Activated B cell treated with CpG ODN at 0.5 μM for 24 hours (primary cell): ENCODE results near the gene UBE2O. TPM values are rescaled to one million over a fixed set of nuclear protein-coding genes. Genes with fewer than 3 reads are reported as not detected.
A peak's percentile ranks its signal among the peaks of the same experiment; 100 is the strongest.

Experiments used
- ATAC-seq: fragments of 200-7000 bp; cut with Tn5 transposase; one replicate; pipeline ENCODE4 v1.10.0; 2021; ENCODE audit warnings: low read depth, mild to moderate bottlenecking, moderate library complexity
- CTCF ChIA-PET: fragments of 350-600 bp; sonication (Branson Sonifier 250); formaldehyde crosslinking; loops from one replicate; lab custom pipeline; 2021; ENCODE audit warnings: antibody characterized with exemption; lab: Charles Lee
- POLR2A ChIA-PET: fragments of 350-600 bp; sonication (Branson Sonifier 250); formaldehyde crosslinking; loops from one replicate; lab custom pipeline; 2021; ENCODE audit warnings: antibody characterized with exemption; lab: Charles Lee
- DNase-seq: peaks from one replicate; pipeline ENCODE4 v3.0.0; 2022
- H3K27ac Mint-ChIP-seq: one replicate; pipeline ENCODE4 v1.8.0; 2020; ENCODE audit warnings: mixed read lengths
- H3K27me3 Mint-ChIP-seq: one replicate; pipeline ENCODE4 v1.8.0; 2021; ENCODE audit warnings: mixed read lengths
- H3K36me3 Mint-ChIP-seq: one replicate; pipeline ENCODE4 v1.8.0; 2021; ENCODE audit warnings: low read depth, mixed read lengths
- H3K4me1 Mint-ChIP-seq: one replicate; pipeline ENCODE4 v1.8.0; 2021; ENCODE audit warnings: mixed read lengths
- H3K4me3 Mint-ChIP-seq: one replicate; pipeline ENCODE4 v1.8.0; 2020; ENCODE audit warnings: mild to moderate bottlenecking, mixed read lengths
- H3K9me3 Mint-ChIP-seq: one replicate; pipeline ENCODE4 v1.8.0; 2020; ENCODE audit warnings: mixed read lengths
- intact Hi-C: fragments of 100-400 bp; cut with micrococcal nuclease; formaldehyde crosslinking; loops from one replicate; pipeline ENCODE4 v1.15.1; 2024
- total RNA-seq: library from RNA; stranded (reverse); gene quantifications from 2 replicates; pipeline ENCODE4 v1.2.3, GENCODE V29; 2022
- TF ChIP-seq, protein P1 (sequence below): fragments of 200-600 bp; IDR thresholded peaks from one replicate; pipeline ENCODE4 v1.8.0; 2022; ENCODE audit warnings: antibody characterized with exemption, mild to moderate bottlenecking

Gene UBE2O
- total RNA-seq, 1 donor from 2014 or later = 39.0 TPM

GRCh38 chr17:76492989-76493501 lies 40.1 kb upstream of the UBE2O start:
- ChIA-PET CTCF (interaction anchor here (1.3 to 2.5 kb wide), 8 partner anchors 9 to 85 kb away, joined by 3 to 21 read pairs (median 7); partner anchors contain the start of genes AANAT and UBE2O), POLR2A (interaction anchor here (0.6 to 24.4 kb wide), 16 partner anchors 5 to 1465 kb away, joined by 3 to 769 read pairs (median 4); partner anchors contain the start of genes AANAT, PRPSAP1, RHBDF2 and TNRC6C)
- DNase-seq = peak; percentile 53
- peak overlapping the region; percentile 95 for H3K27ac Mint-ChIP-seq
- H3K9me3 Mint-ChIP-seq = no peaks in the 10 kb centered on the region
- ATAC-seq = peak; percentile 59
- peaks cover 26% of the 10 kb centered on the region for H3K36me3 Mint-ChIP-seq
- intact Hi-C loops = loop anchor here (1.0 kb wide), 2 partner anchors 8 to 11 kb away; partner anchors contain the start of gene RHBDF2
- no peaks in the 10 kb centered on the region for H3K27me3 Mint-ChIP-seq
- peaks cover 95% of the 10 kb centered on the region for H3K4me1 Mint-ChIP-seq
- TF ChIP-seq, protein P1, sequence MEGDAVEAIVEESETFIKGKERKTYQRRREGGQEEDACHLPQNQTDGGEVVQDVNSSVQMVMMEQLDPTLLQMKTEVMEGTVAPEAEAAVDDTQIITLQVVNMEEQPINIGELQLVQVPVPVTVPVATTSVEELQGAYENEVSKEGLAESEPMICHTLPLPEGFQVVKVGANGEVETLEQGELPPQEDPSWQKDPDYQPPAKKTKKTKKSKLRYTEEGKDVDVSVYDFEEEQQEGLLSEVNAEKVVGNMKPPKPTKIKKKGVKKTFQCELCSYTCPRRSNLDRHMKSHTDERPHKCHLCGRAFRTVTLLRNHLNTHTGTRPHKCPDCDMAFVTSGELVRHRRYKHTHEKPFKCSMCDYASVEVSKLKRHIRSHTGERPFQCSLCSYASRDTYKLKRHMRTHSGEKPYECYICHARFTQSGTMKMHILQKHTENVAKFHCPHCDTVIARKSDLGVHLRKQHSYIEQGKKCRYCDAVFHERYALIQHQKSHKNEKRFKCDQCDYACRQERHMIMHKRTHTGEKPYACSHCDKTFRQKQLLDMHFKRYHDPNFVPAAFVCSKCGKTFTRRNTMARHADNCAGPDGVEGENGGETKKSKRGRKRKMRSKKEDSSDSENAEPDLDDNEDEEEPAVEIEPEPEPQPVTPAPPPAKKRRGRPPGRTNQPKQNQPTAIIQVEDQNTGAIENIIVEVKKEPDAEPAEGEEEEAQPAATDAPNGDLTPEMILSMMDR = no peak
- H3K4me3 Mint-ChIP-seq = peak overlapping the region; percentile 82

DNA sequence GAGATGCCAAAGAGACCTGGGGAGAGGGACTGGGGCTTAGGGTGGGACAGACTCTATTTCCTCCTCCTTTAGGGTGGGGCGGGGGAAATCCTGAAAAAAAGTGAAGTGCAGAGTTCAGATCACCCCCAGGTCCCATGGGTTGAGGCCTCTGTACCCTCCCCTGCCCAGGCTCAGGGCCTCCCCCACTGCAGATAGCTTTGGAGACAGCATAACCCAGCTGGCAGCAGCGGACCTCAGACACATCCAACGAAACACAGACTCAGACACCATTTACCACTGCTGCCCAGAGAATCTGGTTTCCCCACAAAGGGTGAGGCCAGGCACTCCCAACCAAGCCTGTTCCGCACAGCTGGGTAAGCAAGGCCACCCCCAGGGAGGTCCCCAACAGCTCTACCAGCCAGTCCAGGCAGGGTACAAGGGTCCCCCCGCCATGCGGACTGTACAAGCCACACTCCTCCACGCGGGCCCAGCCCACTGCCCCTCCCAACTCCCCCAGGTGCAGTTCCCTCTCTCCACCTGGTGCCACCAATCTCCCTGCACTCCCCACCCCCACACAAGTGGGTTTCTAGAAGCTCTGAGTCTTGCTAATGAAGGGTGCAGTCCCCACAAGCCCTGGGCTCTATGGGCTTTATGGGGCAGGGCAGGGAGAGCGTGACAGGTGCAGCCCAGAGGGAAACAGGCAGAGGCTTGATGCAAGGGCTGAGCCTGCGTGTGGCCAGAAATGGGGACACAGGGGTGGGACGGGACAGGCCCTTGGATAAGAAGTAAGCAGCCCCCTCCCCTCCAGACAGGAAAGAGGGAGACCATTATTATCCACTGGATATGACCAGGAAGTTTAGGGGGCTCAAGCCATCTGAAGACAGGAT lies 39.4 kb upstream of the UBE2O start:
- Mint-ChIP-seq H3K4me1 (peaks cover 95% of the 10 kb centered on the region), H3K36me3 (peaks cover 26% of the 10 kb centered on the region), H3K9me3 (no peaks in the 10 kb centered on the region), H3K4me3 (peak overlapping the region; percentile 82), H3K27ac (peak overlapping the region; percentile 95), H3K27me3 (no peaks in the 10 kb centered on the region)
- ChIA-PET POLR2A (interaction anchor here (0.6 to 24.4 kb wide), 20 partner anchors 6 to 1466 kb away, joined by 3 to 769 read pairs (median 4); partner anchors contain the start of genes AANAT, PRPSAP1, RHBDF2 and TNRC6C), CTCF (interaction anchor here (1.2 to 2.5 kb wide), 9 partner anchors 9 to 84 kb away, joined by 3 to 21 read pairs (median 7); partner anchors contain the start of genes AANAT, RHBDF2 and UBE2O)
- TF ChIP-seq, protein P1 = no peak
- DNase-seq (peak; percentile 46), ATAC-seq (peak; percentile 50)
- intact Hi-C loops = loop anchor here (1.0 kb wide), 2 partner anchors 9 to 10 kb away; partner anchors contain the start of gene RHBDF2

DNA sequence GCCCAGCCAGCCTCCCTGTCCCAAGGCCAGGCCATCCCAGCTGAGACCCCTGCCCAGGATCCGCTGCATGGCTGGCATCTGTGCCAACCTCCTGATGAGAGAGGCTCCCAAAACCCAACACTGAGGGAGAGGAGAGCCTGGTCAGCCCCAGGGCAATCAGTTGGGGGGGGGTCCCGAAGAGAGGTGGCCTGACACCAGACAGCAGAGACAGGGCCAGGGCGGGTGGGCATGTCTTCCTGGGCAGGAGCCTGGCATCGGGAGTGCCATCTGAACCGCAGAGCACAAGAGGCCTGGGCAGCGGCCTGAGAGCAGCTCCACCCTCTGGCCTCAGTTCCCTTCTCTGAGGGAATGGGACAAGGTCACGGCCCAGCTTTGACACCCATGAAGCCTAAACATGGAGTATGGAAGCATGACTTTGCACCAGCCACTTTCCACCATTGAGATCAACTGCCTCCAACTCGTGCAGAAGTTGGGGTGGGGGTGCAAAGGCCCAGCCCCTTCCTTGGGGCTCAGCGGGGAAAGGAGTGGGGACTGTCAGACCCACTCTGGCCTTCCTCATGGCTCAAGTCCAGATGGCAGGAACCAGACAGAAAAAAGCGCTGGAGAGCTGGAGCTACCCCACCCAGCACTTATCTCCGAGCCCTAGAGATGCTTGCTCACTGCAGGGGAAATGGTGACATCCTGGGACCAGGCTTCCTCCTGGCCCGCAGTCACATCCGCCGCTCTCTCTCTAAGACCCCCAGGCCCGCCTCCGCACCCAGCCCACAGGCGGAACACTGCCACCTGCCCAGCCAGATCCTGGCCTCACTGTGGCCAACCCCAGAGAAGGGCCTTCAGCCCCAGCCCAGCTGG lies 38.5 kb upstream of the UBE2O start:
- peaks cover 21% of the 10 kb centered on the region for H3K36me3 Mint-ChIP-seq
- peak overlapping the region; percentile 82 for H3K4me3 Mint-ChIP-seq
- ChIA-PET CTCF (interaction anchor here (1.2 to 2.5 kb wide), 6 partner anchors 9 to 83 kb away, joined by 3 to 21 read pairs (median 4); partner anchors contain the start of gene RHBDF2), POLR2A (interaction anchor here (0.8 to 24.4 kb wide), 9 partner anchors 7 to 227 kb away, joined by 3 to 769 read pairs (median 4); partner anchors contain the start of genes AANAT and RHBDF2)
- TF ChIP-seq, protein P1 = no peak
- ATAC-seq (peak; percentile 8), DNase-seq (peak; percentile 39)
- intact Hi-C loops = loop anchor here (1.0 kb wide), 2 partner anchors 9 to 10 kb away; partner anchors contain the start of gene RHBDF2
- H3K27ac Mint-ChIP-seq = peak overlapping the region; percentile 95
- peaks cover 86% of the 10 kb centered on the region for H3K4me1 Mint-ChIP-seq
- H3K9me3 Mint-ChIP-seq = no peaks in the 10 kb centered on the region
- no peaks in the 10 kb centered on the region for H3K27me3 Mint-ChIP-seq

DNA sequence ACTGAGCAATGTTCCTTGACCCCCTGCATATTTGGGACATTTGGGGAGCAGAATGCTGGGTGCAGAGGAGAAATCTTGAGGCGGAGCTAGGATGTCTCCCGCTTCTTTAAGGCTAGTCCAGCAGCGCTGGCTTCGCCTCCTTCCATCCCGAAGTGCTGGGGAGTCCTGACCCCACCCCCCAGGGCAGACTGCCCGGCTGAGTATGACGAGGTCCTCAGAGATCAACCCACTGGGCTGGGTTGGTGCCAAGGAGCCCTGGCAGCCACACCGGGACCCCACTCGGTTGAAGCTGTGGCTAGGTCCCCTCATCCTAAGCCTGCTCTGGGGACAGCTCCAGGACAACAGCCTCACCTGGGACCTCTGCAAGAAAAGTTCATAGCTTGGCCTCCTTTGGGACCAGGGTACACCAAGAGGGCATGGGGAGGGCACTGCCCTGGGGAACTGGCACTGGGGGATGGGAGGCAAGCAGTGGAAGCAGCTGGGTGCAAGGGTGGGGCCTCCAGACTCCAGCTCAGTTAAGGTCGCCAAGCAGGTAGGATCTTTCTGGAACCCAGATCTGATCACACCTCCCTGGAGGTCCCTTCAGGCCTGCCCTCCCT lies 37.3 kb upstream of the UBE2O start:
- no peak for DNase-seq
- no peak for ATAC-seq
- Mint-ChIP-seq H3K4me1 (peaks cover 86% of the 10 kb centered on the region), H3K9me3 (no peaks in the 10 kb centered on the region), H3K4me3 (peak overlapping the region; percentile 42), H3K27me3 (no peaks in the 10 kb centered on the region), H3K27ac (peak overlapping the region; percentile 95), H3K36me3 (peaks cover 17% of the 10 kb centered on the region)
- TF ChIP-seq, protein P1 = no peak
- intact Hi-C loops = no loop called here
- ChIA-PET POLR2A (interaction anchor here (0.9 to 24.4 kb wide), 7 partner anchors 7 to 225 kb away, joined by 3 to 769 read pairs (median 4); partner anchors contain the start of genes AANAT and RHBDF2), CTCF (interaction anchor here (0.8 to 1.2 kb wide), 4 partner anchors 10 to 24 kb away, joined by 3 to 5 read pairs (median 3); no protein-coding TSS in a partner anchor)
